ENCODE data around the gene TMEM245. TPM values are rescaled to one million over a fixed set of nuclear protein-coding genes. Genes with fewer than 3 reads are reported as not detected.

Gene TMEM245
- total RNA-seq, 1 experiment from 2014 or later: 54.0 TPM

- H3K9me3 ChIP-seq (ENCODE audit: control insufficient read depth, insufficient read depth, low read depth, low read length): no peaks in the 10 kb centered on the region
- H3K27me3 ChIP-seq (ENCODE audit: control insufficient read depth, insufficient read depth, low read length): no peaks in the 10 kb centered on the region
- BruUV-seq (replicated peaks): no TSS peak
- H3K27ac ChIP-seq (ENCODE audit: low read length): 0 out of 2 replicates have a peak overlapping the region, but pooled peaks have one; percentile 12
- no peak for TF ChIP-seq CTCF (IDR thresholded peaks at IDR 0.05)
- TF ChIP-seq TCF7L2 (IDR thresholded peaks at IDR 0.05; ENCODE audit: low read depth, low read length): no peak
- TF ChIP-seq REST (IDR thresholded peaks at IDR 0.05; ENCODE audit: insufficient read depth in 1 of 2, low read depth in 2 of 2, low read length in 1 of 2): no peak
- TF ChIP-seq POLR2AphosphoS5 (IDR thresholded peaks at IDR 0.05; ENCODE audit: low read depth, low read length): no peak
- TF ChIP-seq SIN3A (IDR thresholded peaks at IDR 0.05; ENCODE audit: borderline replicate concordance, insufficient read depth, low read depth, low read length): no peak
- ATAC-seq (no peak), DNase-seq (ENCODE audit: low read depth, low spot score) (no peak)
- ChIA-PET POLR2A (no interaction called here), CTCF (no interaction called here)
- H3K36me3 ChIP-seq (ENCODE audit: control insufficient read depth, insufficient read depth, low read length): peaks cover 3% of the 10 kb centered on the region; the same call in 1 of the 2 replicates
- no peak overlapping the region for H3K4me3 ChIP-seq (ENCODE audit: low read depth in 2 of 2, low read length in 2 of 2)
- H3K4me1 ChIP-seq (ENCODE audit: control insufficient read depth, insufficient read depth, low read length): peaks cover 16% of the 10 kb centered on the region
- intact Hi-C loops (cut with micrococcal nuclease; ENCODE audit: unreplicated experiment): no loop called here
- in situ Hi-C loops (cut with HindIII; ENCODE audit: low pct_unique_long_range_greater_than_20kb, low sequenced_read_pairs): no loop called here
Measured at GRCh38 chr9:109122726-109123621, 3.2 kb upstream of the TMEM245 start.

- TF ChIP-seq REST (IDR thresholded peaks at IDR 0.05; ENCODE audit: insufficient read depth in 1 of 2, low read depth in 2 of 2, low read length in 1 of 2) (no peak), POLR2AphosphoS5 (IDR thresholded peaks at IDR 0.05; ENCODE audit: low read depth, low read length) (no peak), TCF7L2 (IDR thresholded peaks at IDR 0.05; ENCODE audit: low read depth, low read length) (no peak), CTCF (IDR thresholded peaks at IDR 0.05) (no peak), SIN3A (IDR thresholded peaks at IDR 0.05; ENCODE audit: borderline replicate concordance, insufficient read depth, low read depth, low read length) (no peak)
- intact Hi-C loops (cut with micrococcal nuclease; ENCODE audit: unreplicated experiment): no loop called here
- no peak for ATAC-seq
Measured at GRCh38 chr9:109121232-109121796, 1.6 kb upstream of the TMEM245 start.

More at GRCh38 chr9:109121232-109121796, 1.6 kb upstream of the TMEM245 start:
- no TSS peak for BruUV-seq (replicated peaks)
- Histone ChIP-seq H3K9me3 (ENCODE audit: control insufficient read depth, insufficient read depth, low read depth, low read length) (no peaks in the 10 kb centered on the region), H3K36me3 (ENCODE audit: control insufficient read depth, insufficient read depth, low read length) (peaks cover 3% of the 10 kb centered on the region; the same call in 1 of the 2 replicates), H3K27ac (ENCODE audit: low read length) (peak overlapping the region; percentile 93), H3K4me3 (ENCODE audit: low read depth in 2 of 2, low read length in 2 of 2) (no peak overlapping the region), H3K4me1 (ENCODE audit: control insufficient read depth, insufficient read depth, low read length) (peaks cover 20% of the 10 kb centered on the region), H3K27me3 (ENCODE audit: control insufficient read depth, insufficient read depth, low read length) (no peaks in the 10 kb centered on the region)
- in situ Hi-C loops (cut with HindIII; ENCODE audit: low pct_unique_long_range_greater_than_20kb, low sequenced_read_pairs): no loop called here
- DNase-seq (ENCODE audit: low read depth, low spot score): no peak
- ChIA-PET POLR2A (no interaction called here), CTCF (no interaction called here)

All from Panc1 (cell line).